Activated CD4-positive, alpha-beta T cell treated with anti-CD3 and anti-CD28 coated beads, Interleukin-2, Interleukin-6, amounts not matched to agents 100 ng/mL and 50 ng/mL, durations not matched to agents 16 hours and 8 hours (primary cell): ENCODE data around the gene CYP27A1.

ENCODE experiments used
- DNase-seq: peaks from one replicate; pipeline ENCODE4 v3.0.0-alpha.2; 2020

The CYP27A1 gene

GRCh38 chr2:218859988-218860831 is 78.3 kb downstream of the CYP27A1 start:
- DNase-seq = no peak

GRCh38 chr2:218860950-218861381 is 79.0 kb downstream of the CYP27A1 start:
- no peak for DNase-seq

GRCh38 chr2:218861645-218862318 is 79.8 kb downstream of the CYP27A1 start:
- DNase-seq = no peak

- DNase-seq = no peak
These were observed 81.1 kb downstream of the CYP27A1 start for GRCh38 chr2:218863021-218863520.
